ENCODE measurements around the gene SACM1L. TPM values are rescaled to one million over a fixed set of nuclear protein-coding genes. Genes with fewer than 3 reads are reported as not detected.

SACM1L gene
- total and polyA plus RNA-seq, 2 of the 4 experiments (the other 2 are of a cell fraction) = 19.0 to 40.9 TPM

GRCh38 chr3:45742461-45743089, 53.4 kb downstream of the SACM1L start:
- Histone ChIP-seq H3K56ac (ENCODE audit: extremely low read depth, insufficient read depth, low read length) (no peak overlapping the region), H2AK9ac (replicated peaks; ENCODE audit: low read depth, low read length, poor library complexity) (no peak overlapping the region), H2BK15ac (ENCODE audit: low read depth, low read length) (no peak overlapping the region), H4K91ac (ENCODE audit: insufficient read depth, low read depth, low read length) (no peak overlapping the region), H3K4me1 (ENCODE audit: control insufficient read depth, insufficient read depth, low read length) (no peaks in the 10 kb centered on the region), H3K18ac (ENCODE audit: low read depth, low read length) (no peak overlapping the region), H3K27me3 (ENCODE audit: control insufficient read depth, insufficient read depth, low read length) (no peaks in the 10 kb centered on the region), H3K9ac (ENCODE audit: low read depth, low read length) (no peak overlapping the region), H3K79me1 (ENCODE audit: low read depth in 1 of 2, low read length in 2 of 2) (peaks cover 0 to 6% of the 10 kb centered on the region in 2 experiments; a peak in 3 of 4 replicates), H3K36me3 (ENCODE audit: control insufficient read depth, insufficient read depth, low read length) (peaks cover 50% of the 10 kb centered on the region), H3K9me1 (ENCODE audit: insufficient read depth, low read length) (peaks cover 5% of the 10 kb centered on the region; the same call in 1 of the 2 replicates), H2AK5ac (ENCODE audit: low read depth, low read length) (no peak overlapping the region), H3K4me3 (ENCODE audit: insufficient read depth, low read depth, low read length) (no peak overlapping the region), H3K4ac (ENCODE audit: low read depth, low read length) (no peak overlapping the region), H3K23ac (ENCODE audit: low read depth, low read length) (no peak overlapping the region), H4K5ac (ENCODE audit: low read depth, low read length) (no peak overlapping the region), H4K20me1 (ENCODE audit: insufficient read depth, low read length) (no peaks in the 10 kb centered on the region), H3K14ac (replicated peaks; ENCODE audit: low read depth, low read length) (no peak overlapping the region), H2BK120ac (ENCODE audit: low read depth, low read length) (no peak overlapping the region), H4K8ac (ENCODE audit: low read depth in 2 of 2, low read length in 2 of 2) (no peak overlapping the region), H3K4me2 (ENCODE audit: low read depth, low read length) (no peak overlapping the region), H3K27ac (ENCODE audit: insufficient read depth, low read length) (no peak overlapping the region), H2BK5ac (ENCODE audit: low read depth, low read length, poor library complexity, severe bottlenecking) (no peak overlapping the region), H2BK20ac (ENCODE audit: low read depth, low read length) (no peak overlapping the region), H3K9me3 (ENCODE audit: control insufficient read depth, insufficient read depth, low read length) (no peaks in the 10 kb centered on the region), H2AFZ (replicated peaks; ENCODE audit: low read length, poor library complexity) (no peak overlapping the region)
- DNase-seq (no peak), ATAC-seq (ENCODE audit: low read depth) (no peak)
- ChIA-PET CTCF (no interaction called here), POLR2A (ENCODE audit: unreplicated experiment) (no interaction called here)
- in situ Hi-C loops (cut with MboI; ENCODE audit: low sequenced_read_pairs) (no loop called here), intact Hi-C loops (cut with micrococcal nuclease) (no loop called here), dilution Hi-C loops (cut with HindIII; ENCODE audit: low sequenced_read_pairs, unreplicated experiment) (no loop called here)
- BruUV-seq (replicated peaks) = no TSS peak
- WGBS, 2 experiments (ENCODE audit: extremely low coverage in 2 of 2, insufficient read length in 1 of 2) = 100% methylated on average over 2 of the region's 4 CpGs; no CpG with 5 or more reads in 1 of the 2 experiments
- TF ChIP-seq, protein P1, sequence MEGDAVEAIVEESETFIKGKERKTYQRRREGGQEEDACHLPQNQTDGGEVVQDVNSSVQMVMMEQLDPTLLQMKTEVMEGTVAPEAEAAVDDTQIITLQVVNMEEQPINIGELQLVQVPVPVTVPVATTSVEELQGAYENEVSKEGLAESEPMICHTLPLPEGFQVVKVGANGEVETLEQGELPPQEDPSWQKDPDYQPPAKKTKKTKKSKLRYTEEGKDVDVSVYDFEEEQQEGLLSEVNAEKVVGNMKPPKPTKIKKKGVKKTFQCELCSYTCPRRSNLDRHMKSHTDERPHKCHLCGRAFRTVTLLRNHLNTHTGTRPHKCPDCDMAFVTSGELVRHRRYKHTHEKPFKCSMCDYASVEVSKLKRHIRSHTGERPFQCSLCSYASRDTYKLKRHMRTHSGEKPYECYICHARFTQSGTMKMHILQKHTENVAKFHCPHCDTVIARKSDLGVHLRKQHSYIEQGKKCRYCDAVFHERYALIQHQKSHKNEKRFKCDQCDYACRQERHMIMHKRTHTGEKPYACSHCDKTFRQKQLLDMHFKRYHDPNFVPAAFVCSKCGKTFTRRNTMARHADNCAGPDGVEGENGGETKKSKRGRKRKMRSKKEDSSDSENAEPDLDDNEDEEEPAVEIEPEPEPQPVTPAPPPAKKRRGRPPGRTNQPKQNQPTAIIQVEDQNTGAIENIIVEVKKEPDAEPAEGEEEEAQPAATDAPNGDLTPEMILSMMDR (conservative IDR thresholded peaks at IDR 0.05; ENCODE audit: low read depth, low read length) = no peak
- TF ChIP-seq RAD21 (IDR thresholded peaks at IDR 0.05; ENCODE audit: low read length) (no peak), USF2 (IDR thresholded peaks at IDR 0.05; ENCODE audit: low read depth, low read length) (no peak), POLR2A (IDR thresholded peaks at IDR 0.05; ENCODE audit: low read depth, low read length) (no peak), RFX5 (IDR thresholded peaks at IDR 0.05; ENCODE audit: low read depth, low read length) (no peak), MXI1 (IDR thresholded peaks at IDR 0.05; ENCODE audit: borderline replicate concordance, low read depth, low read length) (no peak), CHD1 (IDR thresholded peaks at IDR 0.05; ENCODE audit: low read depth, low read length) (no peak), MAFK (IDR thresholded peaks at IDR 0.05; ENCODE audit: low read depth, low read length) (no peak), FOS (IDR thresholded peaks at IDR 0.05; ENCODE audit: low read depth, low read length) (no peak), NFE2L2 (IDR thresholded peaks at IDR 0.05; ENCODE audit: low read depth, low read length) (no peak), RCOR1 (IDR thresholded peaks at IDR 0.05; ENCODE audit: insufficient replicate concordance, low read length) (no peak), SMC3 (IDR thresholded peaks at IDR 0.05; ENCODE audit: low read depth, low read length) (no peak), BHLHE40 (IDR thresholded peaks at IDR 0.05; ENCODE audit: low read depth, low read length) (no peak), MAZ (IDR thresholded peaks at IDR 0.05; ENCODE audit: borderline replicate concordance, low read depth, low read length) (no peak)

All from IMR-90 (cell line).